Transverse colon (tissue), 4 donors: Measurements from ENCODE around the gene KAT7. TPM values are rescaled to one million over a fixed set of nuclear protein-coding genes. Genes with fewer than 3 reads are reported as not detected.

Experiments
- DNase-seq: peaks from one replicate; pipeline ENCODE4 v3.0.0-alpha.2; 2019
- H3K27ac ChIP-seq, 4 donors: fragments of 200-600 bp; sonication (generic); 2 replicates each; pipeline ENCODE4 v1.5.1; 2016 to 2018; ENCODE audit warnings: inconsistent platforms in 4 of 4
- H3K27me3 ChIP-seq: fragments of 200-600 bp; sonication (generic); 2 replicates; pipeline ENCODE4 v1.5.1; 2017; ENCODE audit warnings: inconsistent platforms
- H3K36me3 ChIP-seq, 4 donors: fragments of 200-600 bp; sonication (generic); 2 replicates each; pipeline ENCODE4 v1.5.1; 2017 to 2019; ENCODE audit warnings: inconsistent platforms in 4 of 4
- H3K4me1 ChIP-seq, 4 donors: fragments of 200-600 bp; sonication (generic); 2 replicates each; pipeline ENCODE4 v1.5.1; 2017 to 2020; ENCODE audit warnings: inconsistent platforms in 4 of 4
- H3K4me3 ChIP-seq, 4 donors: fragments of 200-600 bp; sonication (generic); 1 replicate in 1 of 4; 2 replicates in 3 of 4; pipeline versions ENCODE4 v1.5.1 to v1.6.1; 2017 to 2019; ENCODE audit warnings: inconsistent platforms in 4 of 4
- H3K9me3 ChIP-seq, 2 donors: fragments of 200-600 bp; sonication (generic); 2 replicates each; pipeline ENCODE4 v1.5.1; 2017 to 2019; ENCODE audit warnings: inconsistent platforms in 2 of 2
- EP300 ChIP-seq: sonication (generic); formaldehyde crosslinking; IDR thresholded peaks from one replicate; pipeline ENCODE4 v1.6.1; 2017; ENCODE audit warnings: antibody characterized with exemption, low read depth
- POLR2A ChIP-seq: fragments of 450-650 bp; IDR thresholded peaks from one replicate; pipeline ENCODE4 v1.6.1; 2016; ENCODE audit warnings: antibody characterized with exemption, mild to moderate bottlenecking, moderate library complexity
- POLR2AphosphoS5 ChIP-seq, 3 donors: sonication (generic); formaldehyde crosslinking; IDR thresholded peaks; one replicate each; pipeline ENCODE4 v1.6.1; 2016; ENCODE audit warnings: antibody characterized with exemption in 3 of 3
- WGBS, 2 donors: methylation state at CpG; one replicate each; pipeline ENCODE4 v1.1.5; 2018; ENCODE audit warnings: low coverage in 1 of 2; 5-methylcytosine and 5-hydroxymethylcytosine counted together
- in situ Hi-C, 4 donors: fragments of 200-750 bp; cut with MboI; loops; one replicate each; pipeline versions ENCODE4 v1.15.0 to v1.15.1; 2017; ENCODE audit warnings: low sequenced_read_pairs in 3 of 4, low pct_ligation_motif_present in 1 of 4, low pct_unique_long_range_greater_than_20kb in 1 of 4
- intact Hi-C: fragments of 100-400 bp; cut with DNase I; formaldehyde crosslinking; loops from one replicate; pipeline ENCODE4 v1.15.1; 2023; ENCODE audit warnings: low total_unique reads
- total RNA-seq, 4 donors: library from RNA; depleted of rRNA; stranded (reverse); fragments of >200 nt; gene quantifications; one replicate each; pipeline ENCODE4 v1.1.0, GENCODE V29; 2016
- TF ChIP-seq, protein P1 (sequence below), 5 experiments: fragments of 200-600 bp in 3 of 5; fragments of 450-650 bp in 2 of 5; sonication (generic) in 3 of 5; IDR thresholded peaks; 1 replicate in 2 of 5; 2 replicates in 3 of 5; pipeline ENCODE4 v1.5.1; 2016 to 2017; ENCODE audit warnings: antibody characterized with exemption in 5 of 5, inconsistent platforms in 3 of 5, mild to moderate bottlenecking in 2 of 5, moderate library complexity in 1 of 5

Gene KAT7
- total RNA-seq, 4 donors from 2014 or later: 21.3 to 54.2 (median 32.8) TPM

DNA sequence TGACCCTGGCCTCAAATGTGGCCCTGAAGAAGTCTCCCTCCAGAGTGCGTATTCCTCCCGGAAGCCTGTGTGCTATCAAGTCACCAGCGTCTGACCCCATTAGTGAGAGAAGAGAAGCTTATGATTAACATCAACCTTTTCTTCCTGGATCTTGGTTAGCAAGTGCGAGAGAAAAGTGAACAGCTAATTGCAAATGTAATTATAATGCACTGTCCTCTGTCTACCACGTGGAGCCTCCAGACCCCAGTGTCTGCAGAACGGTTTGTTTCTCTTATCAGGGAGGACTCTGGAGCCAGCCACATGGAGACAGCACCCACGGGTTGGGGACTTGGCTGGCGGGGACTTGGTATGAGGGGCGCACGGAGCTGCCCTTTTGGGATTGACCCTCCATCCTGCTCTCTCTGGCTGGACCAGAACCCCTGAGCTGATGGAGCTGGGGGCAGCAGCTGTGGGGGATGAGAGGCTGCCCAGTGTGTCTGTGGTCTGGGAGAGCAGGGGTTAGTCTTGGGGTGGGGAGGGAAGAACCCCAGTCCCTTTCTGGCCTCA, 65.1 kb downstream of the KAT7 start:
- Histone ChIP-seq H3K27me3 (peaks cover 40% of the 10 kb centered on the region), H3K36me3 (no peaks in the 10 kb centered on the region), H3K4me3 (no peak overlapping the region), H3K9me3 (no peaks in the 10 kb centered on the region), H3K27ac (no peak overlapping the region), H3K4me1 (peaks cover 0 to 16% (median 13%) of the 10 kb centered on the region in 4 donors)
- no peak for DNase-seq
- 80 to 81% methylated on average over 1 to 10 of the region's 10 CpGs for WGBS, 2 donors
- intact Hi-C loops: no loop called here
- TF ChIP-seq EP300 (no peak), POLR2AphosphoS5 (IDR thresholded peaks at IDR 0.05) (no peak), POLR2A (no peak)
- TF ChIP-seq, protein P1, sequence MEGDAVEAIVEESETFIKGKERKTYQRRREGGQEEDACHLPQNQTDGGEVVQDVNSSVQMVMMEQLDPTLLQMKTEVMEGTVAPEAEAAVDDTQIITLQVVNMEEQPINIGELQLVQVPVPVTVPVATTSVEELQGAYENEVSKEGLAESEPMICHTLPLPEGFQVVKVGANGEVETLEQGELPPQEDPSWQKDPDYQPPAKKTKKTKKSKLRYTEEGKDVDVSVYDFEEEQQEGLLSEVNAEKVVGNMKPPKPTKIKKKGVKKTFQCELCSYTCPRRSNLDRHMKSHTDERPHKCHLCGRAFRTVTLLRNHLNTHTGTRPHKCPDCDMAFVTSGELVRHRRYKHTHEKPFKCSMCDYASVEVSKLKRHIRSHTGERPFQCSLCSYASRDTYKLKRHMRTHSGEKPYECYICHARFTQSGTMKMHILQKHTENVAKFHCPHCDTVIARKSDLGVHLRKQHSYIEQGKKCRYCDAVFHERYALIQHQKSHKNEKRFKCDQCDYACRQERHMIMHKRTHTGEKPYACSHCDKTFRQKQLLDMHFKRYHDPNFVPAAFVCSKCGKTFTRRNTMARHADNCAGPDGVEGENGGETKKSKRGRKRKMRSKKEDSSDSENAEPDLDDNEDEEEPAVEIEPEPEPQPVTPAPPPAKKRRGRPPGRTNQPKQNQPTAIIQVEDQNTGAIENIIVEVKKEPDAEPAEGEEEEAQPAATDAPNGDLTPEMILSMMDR (IDR thresholded peaks at IDR 0.05): no peak
- in situ Hi-C loops: loop anchor here in 1 of 4 donors (25.0 kb wide), 1 partner anchor 291 kb away; no protein-coding TSS in a partner anchor

DNA sequence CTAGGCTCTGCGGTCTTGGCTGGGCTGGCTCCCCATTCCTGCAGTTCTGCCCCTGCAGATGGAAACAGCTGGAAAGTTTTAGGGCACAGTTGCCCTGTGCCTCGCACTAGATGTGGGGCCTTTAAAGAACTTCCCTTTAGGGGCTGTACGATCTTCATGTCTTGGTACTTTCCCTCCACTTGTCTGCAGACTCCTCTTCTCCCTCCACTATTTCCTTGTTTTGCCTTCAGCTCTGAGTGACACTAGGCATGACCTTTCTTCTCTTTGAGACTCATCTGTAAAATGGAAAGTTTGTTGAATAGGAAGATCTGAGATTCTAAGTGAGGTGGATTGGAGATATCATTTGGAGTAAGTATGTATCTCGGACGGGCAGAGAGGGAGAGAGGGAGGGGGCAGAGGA, 65.6 kb downstream of the KAT7 start:
- Histone ChIP-seq H3K9me3 (no peaks in the 10 kb centered on the region), H3K36me3 (no peaks in the 10 kb centered on the region), H3K4me3 (no peak overlapping the region), H3K4me1 (peaks cover 0 to 16% (median 13%) of the 10 kb centered on the region in 4 donors), H3K27ac (no peak overlapping the region), H3K27me3 (peaks cover 40% of the 10 kb centered on the region)
- no peak for DNase-seq
- intact Hi-C loops (no loop called here), in situ Hi-C loops (loop anchor here in 1 of 4 donors (25.0 kb wide), 1 partner anchor 292 kb away; no protein-coding TSS in a partner anchor)
- TF ChIP-seq POLR2A (no peak), EP300 (no peak), POLR2AphosphoS5 (IDR thresholded peaks at IDR 0.05) (no peak)
- TF ChIP-seq, protein P1 (IDR thresholded peaks at IDR 0.05): no peak
- 89% methylated on average over 3 to 5 of the region's 5 CpGs for WGBS, 2 donors

DNA sequence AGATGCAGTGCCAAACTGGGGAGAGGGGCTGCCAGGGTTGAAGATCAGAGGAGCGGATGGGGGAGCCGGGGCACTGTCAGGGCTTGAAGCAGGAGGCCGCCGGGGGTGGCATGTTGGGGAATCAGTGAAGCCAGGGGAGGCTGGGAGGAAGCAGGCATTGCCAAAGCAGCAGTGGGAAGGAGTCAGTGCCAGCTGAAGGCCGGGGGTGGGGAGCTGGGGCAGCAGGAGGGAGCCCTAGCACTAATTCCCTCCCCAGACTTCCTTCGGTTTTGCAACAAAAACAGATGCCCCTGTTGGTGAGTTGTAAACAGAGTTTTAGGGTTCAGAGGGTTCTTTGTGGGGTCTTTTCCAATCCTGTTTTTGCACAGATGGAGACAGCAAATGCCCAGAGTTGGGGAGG, 70.3 kb downstream of the KAT7 start:
- Histone ChIP-seq H3K27ac (no peak overlapping the region), H3K4me3 (no peak overlapping the region), H3K27me3 (peaks cover 16% of the 10 kb centered on the region), H3K36me3 (no peaks in the 10 kb centered on the region), H3K9me3 (no peaks in the 10 kb centered on the region), H3K4me1 (peaks cover 0 to 3% (median 1%) of the 10 kb centered on the region in 4 donors)
- 64 to 80% methylated on average over 4 to 6 of the region's 6 CpGs for WGBS, 2 donors
- TF ChIP-seq POLR2AphosphoS5 (IDR thresholded peaks at IDR 0.05): no peak
- TF ChIP-seq, protein P1 (IDR thresholded peaks at IDR 0.05): no peak
- no peak for TF ChIP-seq POLR2A
- no peak for TF ChIP-seq EP300
- intact Hi-C loops (no loop called here), in situ Hi-C loops (loop anchor here in 1 of 4 donors (25.0 kb wide), 1 partner anchor 296 kb away; no protein-coding TSS in a partner anchor)
- DNase-seq: no peak

DNA sequence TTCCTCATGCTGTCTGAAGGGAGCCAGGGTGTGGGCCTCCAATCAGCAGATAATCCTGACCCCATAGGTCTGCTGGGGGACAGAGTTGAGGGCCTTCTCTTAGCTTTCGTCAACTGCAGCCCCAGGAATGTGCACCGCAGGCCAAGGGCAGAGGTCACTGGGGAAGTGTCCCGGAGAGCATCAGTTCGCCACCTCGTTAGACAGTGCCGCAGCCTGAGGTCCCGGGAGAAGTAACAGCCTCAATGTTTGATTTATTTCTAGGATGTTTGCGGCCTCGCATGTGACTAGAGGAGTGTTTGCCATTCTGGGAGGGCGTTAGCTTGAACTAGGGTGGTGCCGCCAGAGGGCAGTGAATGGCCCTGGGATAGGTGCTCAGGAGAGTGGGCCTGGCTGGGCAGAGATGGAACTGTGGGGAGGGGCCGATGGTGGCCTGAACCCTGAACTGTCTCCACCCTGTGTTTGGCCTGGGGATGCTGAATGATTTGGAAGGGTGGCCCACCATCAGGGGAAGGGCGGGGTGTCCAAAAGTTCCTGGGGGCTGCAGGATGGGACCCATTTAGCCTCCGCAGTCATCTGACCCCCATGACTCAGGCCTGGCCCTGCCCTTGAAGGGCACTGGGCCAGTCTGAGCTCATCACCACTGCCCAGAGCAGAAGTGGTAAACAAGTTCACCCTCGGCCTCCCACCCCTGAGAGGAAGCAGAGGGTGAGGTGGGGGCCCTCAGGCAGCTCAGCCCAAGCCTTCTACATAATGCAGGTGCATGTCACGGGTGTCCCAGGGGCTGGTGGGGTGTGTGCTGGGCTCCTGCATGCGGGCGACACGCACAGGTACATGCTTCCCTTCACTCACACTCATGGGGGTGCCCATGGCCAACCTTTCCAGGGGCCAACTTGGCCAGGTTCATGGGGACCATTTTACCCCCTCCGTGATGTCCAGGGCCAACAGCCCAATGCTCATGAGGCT, 71.8 kb downstream of the KAT7 start:
- intact Hi-C loops (loop anchor here (5.0 to 10.0 kb wide), 2 partner anchors 137 to 215 kb away; partner anchors contain the start of gene DLX3), in situ Hi-C loops (loop anchor here (5.0 to 25.0 kb wide), 3 partner anchors 135 to 298 kb away; partner anchors contain the start of gene DLX3 (in 1 of the 4))
- H3K27ac ChIP-seq: no peak overlapping the region
- no peaks in the 10 kb centered on the region for H3K9me3 ChIP-seq
- no peaks in the 10 kb centered on the region for H3K36me3 ChIP-seq
- WGBS, 2 donors: 63% methylated on average over 16 of the region's 20 CpGs; no CpG with 5 or more reads in 1 of the 2 donors
- H3K4me1 ChIP-seq: peaks cover 0 to 3% (median 1%) of the 10 kb centered on the region in 4 donors
- H3K27me3 ChIP-seq: peaks cover 15% of the 10 kb centered on the region
- DNase-seq: peak; percentile 14
- no peak overlapping the region for H3K4me3 ChIP-seq
- TF ChIP-seq POLR2AphosphoS5 (IDR thresholded peaks at IDR 0.05) (no peak), POLR2A (no peak), EP300 (no peak)
- TF ChIP-seq, protein P1 (IDR thresholded peaks at IDR 0.05): no peak
